ENCODE results near the gene EPN1.

The EPN1 gene

DNA sequence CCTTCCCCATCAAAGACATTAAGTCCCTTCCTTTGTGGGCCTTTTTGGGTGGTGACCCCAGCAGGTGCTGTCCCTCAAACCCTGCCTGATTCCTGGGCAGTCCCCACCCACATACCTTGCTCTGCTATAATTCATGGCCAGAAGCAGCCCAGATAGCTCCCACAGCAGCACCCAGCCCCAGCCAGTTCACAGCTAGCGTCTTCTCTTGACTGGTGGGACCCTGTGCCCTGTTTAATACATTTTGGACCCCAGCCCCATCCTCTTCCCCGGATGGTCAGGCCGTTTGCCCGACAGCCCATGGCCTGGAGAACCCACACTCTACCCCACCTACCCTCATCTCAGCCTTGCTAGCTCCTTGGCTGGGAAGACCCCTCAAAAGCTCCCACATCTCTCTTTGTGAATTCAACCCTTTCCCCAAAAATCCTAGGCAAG is 24.9 kb upstream of the EPN1 start:
- H3K36me3 ChIP-seq (ENCODE audit: control insufficient read depth, low read length) = peaks cover 75% of the 10 kb centered on the region
- peaks cover 20% of the 10 kb centered on the region for H3F3A ChIP-seq (ENCODE audit: control insufficient read depth, insufficient read depth)
- peaks cover 61% of the 10 kb centered on the region for H3K79me2 ChIP-seq (ENCODE audit: control insufficient read depth, low read length)
- peaks cover 50% of the 10 kb centered on the region for H3K4me1 ChIP-seq (ENCODE audit: control insufficient read depth, low read length)
- H3K9me3 ChIP-seq (ENCODE audit: control insufficient read depth, insufficient read depth, low read length) = no peaks in the 10 kb centered on the region
- no peaks in the 10 kb centered on the region for H3K27me3 ChIP-seq (ENCODE audit: control insufficient read depth, low read length)
- H4K20me1 ChIP-seq (ENCODE audit: control insufficient read depth, insufficient read depth, low read depth, low read length) = no peaks in the 10 kb centered on the region
- TF ChIP-seq EZH2phosphoT487 (IDR thresholded peaks at IDR 0.05; ENCODE audit: borderline replicate concordance, low read length) = no peak
- TF ChIP-seq, protein P1, sequence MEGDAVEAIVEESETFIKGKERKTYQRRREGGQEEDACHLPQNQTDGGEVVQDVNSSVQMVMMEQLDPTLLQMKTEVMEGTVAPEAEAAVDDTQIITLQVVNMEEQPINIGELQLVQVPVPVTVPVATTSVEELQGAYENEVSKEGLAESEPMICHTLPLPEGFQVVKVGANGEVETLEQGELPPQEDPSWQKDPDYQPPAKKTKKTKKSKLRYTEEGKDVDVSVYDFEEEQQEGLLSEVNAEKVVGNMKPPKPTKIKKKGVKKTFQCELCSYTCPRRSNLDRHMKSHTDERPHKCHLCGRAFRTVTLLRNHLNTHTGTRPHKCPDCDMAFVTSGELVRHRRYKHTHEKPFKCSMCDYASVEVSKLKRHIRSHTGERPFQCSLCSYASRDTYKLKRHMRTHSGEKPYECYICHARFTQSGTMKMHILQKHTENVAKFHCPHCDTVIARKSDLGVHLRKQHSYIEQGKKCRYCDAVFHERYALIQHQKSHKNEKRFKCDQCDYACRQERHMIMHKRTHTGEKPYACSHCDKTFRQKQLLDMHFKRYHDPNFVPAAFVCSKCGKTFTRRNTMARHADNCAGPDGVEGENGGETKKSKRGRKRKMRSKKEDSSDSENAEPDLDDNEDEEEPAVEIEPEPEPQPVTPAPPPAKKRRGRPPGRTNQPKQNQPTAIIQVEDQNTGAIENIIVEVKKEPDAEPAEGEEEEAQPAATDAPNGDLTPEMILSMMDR (IDR thresholded peaks at IDR 0.05; ENCODE audit: low read depth, low read length, poor library complexity, severe bottlenecking) = no peak
- H3K4me2 ChIP-seq (ENCODE audit: low read length) = peak overlapping the region; percentile 87
- no peak overlapping the region for H3K4me3 ChIP-seq (ENCODE audit: low read length)
- no peaks in the 10 kb centered on the region for H3K9me2 ChIP-seq (replicated peaks; ENCODE audit: control insufficient read depth, low read length)
- H3K27ac ChIP-seq (ENCODE audit: low read depth, low read length) = no peak overlapping the region

DNA sequence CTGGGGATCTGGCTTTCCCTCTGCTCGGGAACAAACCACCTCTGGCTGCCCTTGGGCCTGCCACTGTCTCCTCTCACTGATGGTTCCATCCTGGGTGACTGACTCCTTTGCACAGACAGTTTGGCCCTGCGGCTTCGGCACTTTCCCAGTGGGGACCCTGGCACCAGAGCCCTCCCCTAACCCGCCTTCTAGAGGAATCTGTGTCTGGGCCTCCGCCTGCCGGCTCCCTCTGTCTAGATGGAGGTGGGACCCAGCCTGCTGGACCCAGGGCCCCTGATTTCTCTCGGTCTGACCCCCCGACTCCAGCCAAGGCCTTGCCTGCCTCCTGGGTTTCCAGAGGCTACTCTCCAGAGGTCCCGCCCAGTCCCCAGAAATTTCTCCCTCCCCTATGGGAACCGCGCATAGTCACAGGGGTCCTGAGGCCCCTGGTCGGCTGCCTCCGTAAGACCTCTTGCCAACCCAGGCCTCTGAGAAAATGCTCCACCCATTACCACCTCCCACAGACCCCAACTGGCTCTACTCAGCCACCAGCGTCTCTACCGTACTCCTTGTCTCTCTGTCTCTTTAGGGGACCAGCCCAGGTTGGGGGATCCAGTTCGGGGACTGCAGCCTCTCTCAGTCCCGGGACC is 24.3 kb upstream of the EPN1 start:
- Histone ChIP-seq H3F3A (ENCODE audit: control insufficient read depth, insufficient read depth) (peaks cover 14% of the 10 kb centered on the region), H3K9me3 (ENCODE audit: control insufficient read depth, insufficient read depth, low read length) (no peaks in the 10 kb centered on the region), H3K9me2 (replicated peaks; ENCODE audit: control insufficient read depth, low read length) (no peaks in the 10 kb centered on the region), H4K20me1 (ENCODE audit: control insufficient read depth, insufficient read depth, low read depth, low read length) (no peaks in the 10 kb centered on the region), H3K27ac (ENCODE audit: low read depth, low read length) (no peak overlapping the region), H3K79me2 (ENCODE audit: control insufficient read depth, low read length) (peaks cover 61% of the 10 kb centered on the region), H3K4me3 (ENCODE audit: low read length) (no peak overlapping the region), H3K4me2 (ENCODE audit: low read length) (no peak overlapping the region), H3K4me1 (ENCODE audit: control insufficient read depth, low read length) (peaks cover 44% of the 10 kb centered on the region), H3K27me3 (ENCODE audit: control insufficient read depth, low read length) (no peaks in the 10 kb centered on the region), H3K36me3 (ENCODE audit: control insufficient read depth, low read length) (peaks cover 75% of the 10 kb centered on the region)
- no peak for TF ChIP-seq EZH2phosphoT487 (IDR thresholded peaks at IDR 0.05; ENCODE audit: borderline replicate concordance, low read length)
- TF ChIP-seq, protein P1 (IDR thresholded peaks at IDR 0.05; ENCODE audit: low read depth, low read length, poor library complexity, severe bottlenecking) = no peak

DNA sequence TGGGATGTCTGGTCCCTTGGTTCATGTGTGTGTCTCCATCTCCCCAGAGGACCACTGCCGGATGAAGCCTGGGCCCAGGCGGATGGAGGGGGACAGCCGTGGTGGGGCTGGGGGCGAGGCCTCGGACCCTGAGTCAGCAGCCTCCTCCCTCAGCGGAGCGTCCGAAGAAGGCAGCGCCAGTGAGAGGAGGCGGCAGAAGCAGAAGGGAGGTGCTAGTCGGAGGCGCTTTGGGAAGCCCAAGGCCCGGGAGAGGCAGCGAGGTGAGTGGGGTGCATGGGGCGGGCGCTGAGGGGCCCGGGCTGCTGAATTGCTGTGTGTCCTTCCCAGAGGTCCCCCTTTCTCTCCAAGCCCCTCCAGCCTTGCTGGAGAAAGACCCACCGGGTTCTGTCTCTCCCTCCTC is 23.8 kb upstream of the EPN1 start:
- H3K4me2 ChIP-seq (ENCODE audit: low read length) = no peak overlapping the region
- no peaks in the 10 kb centered on the region for H3K27me3 ChIP-seq (ENCODE audit: control insufficient read depth, low read length)
- H3K4me3 ChIP-seq (ENCODE audit: low read length) = no peak overlapping the region
- peaks cover 39% of the 10 kb centered on the region for H3K4me1 ChIP-seq (ENCODE audit: control insufficient read depth, low read length)
- H3K27ac ChIP-seq (ENCODE audit: low read depth, low read length) = no peak overlapping the region
- no peaks in the 10 kb centered on the region for H3K9me2 ChIP-seq (replicated peaks; ENCODE audit: control insufficient read depth, low read length)
- H3F3A ChIP-seq (ENCODE audit: control insufficient read depth, insufficient read depth) = peaks cover 12% of the 10 kb centered on the region
- H3K9me3 ChIP-seq (ENCODE audit: control insufficient read depth, insufficient read depth, low read length) = no peaks in the 10 kb centered on the region
- H3K79me2 ChIP-seq (ENCODE audit: control insufficient read depth, low read length) = peaks cover 61% of the 10 kb centered on the region
- H3K36me3 ChIP-seq (ENCODE audit: control insufficient read depth, low read length) = peaks cover 78% of the 10 kb centered on the region
- TF ChIP-seq, protein P1 (IDR thresholded peaks at IDR 0.05; ENCODE audit: low read depth, low read length, poor library complexity, severe bottlenecking) = no peak
- no peak for TF ChIP-seq EZH2phosphoT487 (IDR thresholded peaks at IDR 0.05; ENCODE audit: borderline replicate concordance, low read length)
- no peaks in the 10 kb centered on the region for H4K20me1 ChIP-seq (ENCODE audit: control insufficient read depth, insufficient read depth, low read depth, low read length)

Data from DOHH2 (cell line).